Activated CD8-positive, alpha-beta T cell treated with anti-CD3 and anti-CD28 coated beads for 36 hours (primary cell): ENCODE data around the gene NME8. TPM values are rescaled to one million over a fixed set of nuclear protein-coding genes. Genes with fewer than 3 reads are reported as not detected.

Experiments
- ATAC-seq: fragments of 200-7000 bp; cut with Tn5 transposase; one replicate; pipeline ENCODE4 v1.10.0; 2021; ENCODE audit warnings: mild to moderate bottlenecking, moderate library complexity
- CTCF ChIA-PET: fragments of 350-600 bp; sonication (Branson Sonifier 250); formaldehyde crosslinking; loops from one replicate; lab custom pipeline; 2021; ENCODE audit warnings: antibody characterized with exemption; lab: Charles Lee
- POLR2A ChIA-PET: fragments of 350-600 bp; sonication (Branson Sonifier 250); formaldehyde crosslinking; loops from one replicate; lab custom pipeline; 2021; ENCODE audit warnings: antibody characterized with exemption; lab: Charles Lee
- DNase-seq: peaks from one replicate; pipeline ENCODE4 v3.0.0-alpha.2; 2020
- H3K27ac Mint-ChIP-seq: one replicate; pipeline ENCODE4 v1.8.0; 2021; ENCODE audit warnings: mild to moderate bottlenecking, mixed read lengths
- H3K27me3 Mint-ChIP-seq: one replicate; pipeline ENCODE4 v1.8.0; 2021; ENCODE audit warnings: mixed read lengths
- H3K36me3 Mint-ChIP-seq: one replicate; pipeline ENCODE4 v1.8.0; 2021; ENCODE audit warnings: low read depth, mixed read lengths
- H3K4me1 Mint-ChIP-seq: one replicate; pipeline ENCODE4 v1.8.0; 2021; ENCODE audit warnings: low read depth, mixed read lengths
- H3K4me3 Mint-ChIP-seq: one replicate; pipeline ENCODE4 v1.8.0; 2021; ENCODE audit warnings: mild to moderate bottlenecking, moderate library complexity, mixed read lengths
- H3K9me3 Mint-ChIP-seq: one replicate; pipeline ENCODE4 v1.8.0; 2021; ENCODE audit warnings: mixed read lengths
- CTCF ChIP-seq: fragments of 200-600 bp; IDR thresholded peaks from one replicate; pipeline ENCODE4 v1.8.0; 2022; ENCODE audit warnings: antibody characterized with exemption, mild to moderate bottlenecking
- intact Hi-C: fragments of 100-400 bp; cut with micrococcal nuclease; formaldehyde crosslinking; loops from one replicate; pipeline ENCODE4 v1.10.0; 2022
- total RNA-seq, 2 experiments: library from RNA; stranded (reverse); gene quantifications; one replicate each; pipeline ENCODE4 v1.2.3, GENCODE V29; 2021

NME8 gene
- total RNA-seq, 2 experiments from 2014 or later = not detected

GRCh38 chr7:37930226-37930948, 82.0 kb downstream of the NME8 start:
- ATAC-seq = no peak
- intact Hi-C loops = no loop called here
- no peak for TF ChIP-seq CTCF
- no peak overlapping the region for H3K4me3 Mint-ChIP-seq
- no peaks in the 10 kb centered on the region for H3K36me3 Mint-ChIP-seq
- H3K27me3 Mint-ChIP-seq = peaks cover 2% of the 10 kb centered on the region
- no peaks in the 10 kb centered on the region for H3K4me1 Mint-ChIP-seq
- ChIA-PET POLR2A (no interaction called here), CTCF (interaction anchor here (0.7 to 1.2 kb wide), 3 partner anchors 10 to 847 kb away, joined by 3 to 5 read pairs (median 4); partner anchors contain the start of gene EPDR1)
- peaks cover 4% of the 10 kb centered on the region for H3K9me3 Mint-ChIP-seq
- DNase-seq = no peak
- no peak overlapping the region for H3K27ac Mint-ChIP-seq

GRCh38 chr7:37932543-37932942, 84.1 kb downstream of the NME8 start:
- Mint-ChIP-seq H3K9me3 (peaks cover 4% of the 10 kb centered on the region), H3K4me3 (no peak overlapping the region), H3K27me3 (no peaks in the 10 kb centered on the region), H3K27ac (no peak overlapping the region), H3K36me3 (no peaks in the 10 kb centered on the region), H3K4me1 (no peaks in the 10 kb centered on the region)
- no peak for DNase-seq
- intact Hi-C loops = no loop called here
- TF ChIP-seq CTCF = no peak
- ChIA-PET POLR2A (no interaction called here), CTCF (interaction anchor here (0.9 to 2.5 kb wide), 2 partner anchors 13 to 15 kb away, joined by 3 to 10 read pairs; partner anchors contain the start of genes EPDR1 and SFRP4)
- no peak for ATAC-seq

GRCh38 chr7:37933018-37933566, 84.7 kb downstream of the NME8 start:
- ChIA-PET CTCF (interaction anchor here (0.9 to 2.5 kb wide), 2 partner anchors 13 to 16 kb away, joined by 3 to 10 read pairs; partner anchors contain the start of genes EPDR1 and SFRP4), POLR2A (no interaction called here)
- no peaks in the 10 kb centered on the region for H3K27me3 Mint-ChIP-seq
- H3K9me3 Mint-ChIP-seq = peaks cover 4% of the 10 kb centered on the region
- H3K36me3 Mint-ChIP-seq = no peaks in the 10 kb centered on the region
- intact Hi-C loops = no loop called here
- TF ChIP-seq CTCF = no peak
- DNase-seq (no peak), ATAC-seq (no peak)
- H3K4me1 Mint-ChIP-seq = no peaks in the 10 kb centered on the region
- H3K27ac Mint-ChIP-seq = no peak overlapping the region
- H3K4me3 Mint-ChIP-seq = no peak overlapping the region

- intact Hi-C loops = no loop called here
- no peaks in the 10 kb centered on the region for H3K9me3 Mint-ChIP-seq
- no peak for TF ChIP-seq CTCF
- no peaks in the 10 kb centered on the region for H3K4me1 Mint-ChIP-seq
- no peak for DNase-seq
- CTCF ChIA-PET = interaction anchor here (0.9 kb wide), 1 partner anchor 26 kb away, joined by 3 read pairs; the partner anchor contains the start of gene SFRP4
- no peaks in the 10 kb centered on the region for H3K27me3 Mint-ChIP-seq
- ATAC-seq = no peak
- H3K27ac Mint-ChIP-seq = no peak overlapping the region
- H3K4me3 Mint-ChIP-seq = no peak overlapping the region
- H3K36me3 Mint-ChIP-seq = no peaks in the 10 kb centered on the region
- POLR2A ChIA-PET = no interaction called here
Observed at GRCh38 chr7:37942934-37943610, 94.7 kb downstream of the NME8 start.
